NCI-H1105 treated with DMSO at 0.1 percent for 48 hours (cell line): ENCODE results near the gene FAM114A2.
"Not testable (repeated sequence)": the region's sequence is repeated elsewhere in the genome, so short reads cannot be mapped to it uniquely, and the experiment has no call there.

Experiments
- DNase-seq: peaks from one replicate; lab custom pipeline; 2025; lab: John Stamatoyannopoulos, UW

The FAM114A2 gene

DNA sequence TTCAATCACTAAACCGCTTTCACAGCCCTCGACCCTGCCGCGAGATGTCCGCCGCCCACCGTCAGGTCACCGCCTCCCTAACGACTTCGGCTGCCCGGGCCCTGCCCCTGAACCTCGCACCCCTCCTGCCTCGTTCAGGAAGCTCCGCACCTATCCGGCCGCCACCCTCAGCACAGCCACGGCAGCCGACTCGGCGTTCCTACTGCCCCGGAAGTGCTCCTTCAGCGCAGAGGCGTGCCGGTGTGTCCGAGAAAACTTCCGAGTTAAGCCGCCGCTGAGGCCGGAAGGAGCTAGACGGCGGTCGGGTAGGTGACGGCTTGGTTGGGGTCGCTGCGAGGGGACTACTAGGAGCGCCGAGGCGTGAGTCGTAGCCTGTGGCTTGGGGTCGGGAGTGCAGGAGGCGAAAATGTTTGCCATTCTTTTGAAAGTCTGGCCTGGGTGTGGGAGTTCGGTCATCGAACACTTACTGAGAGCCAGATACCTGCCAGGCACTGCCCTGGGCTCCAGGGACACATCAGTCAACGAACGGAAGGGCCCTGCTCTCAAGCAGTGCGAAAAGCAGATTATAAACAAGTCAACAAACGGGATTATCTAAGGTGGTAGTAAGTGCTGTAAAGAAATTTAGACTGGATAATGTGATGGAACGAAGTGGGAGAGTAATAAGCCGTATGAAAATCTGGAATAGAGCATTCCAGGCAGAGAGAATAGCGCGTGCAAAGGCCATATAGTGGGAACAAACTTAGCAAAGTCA is at the start of gene FAM114A2, which contains the start of gene MFAP3:
Gene FAM114A2, minus strand, starts transcription at position 204 of the 751 bp plus-strand sequence. CDS start 3,957 bp downstream, outside the sequence.
Gene MFAP3, plus strand, starts transcription at position 261 of the 751 bp plus-strand sequence. CDS start 10,756 bp downstream, outside the sequence.
- DNase-seq: peak; percentile 68

- peak; percentile 38 for DNase-seq
Measured at GRCh38 chr5:154087260-154087659, 48.5 kb upstream of the FAM114A2 start.

DNA sequence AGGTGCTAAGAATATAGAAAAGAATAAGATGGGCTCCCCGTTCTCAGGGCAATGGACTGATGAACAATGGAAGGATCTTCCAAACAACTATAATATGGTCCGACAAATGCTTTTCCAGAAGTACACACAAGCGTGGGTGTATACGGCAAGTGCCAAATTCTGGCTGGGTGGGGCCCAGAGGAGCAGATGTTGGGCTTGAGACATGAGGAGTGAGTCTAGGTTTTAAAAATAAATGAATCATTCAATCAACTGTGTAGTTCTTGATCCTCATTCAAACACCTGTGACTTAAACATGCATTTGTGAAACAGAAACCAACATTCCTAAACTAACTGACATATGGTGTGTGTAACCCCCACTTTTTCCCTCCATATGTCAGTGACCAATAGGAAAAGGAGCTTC is 47.9 kb upstream of the FAM114A2 start:
- DNase-seq: no peak

- DNase-seq: peak; percentile 12
Measured at GRCh38 chr5:154086146-154086545, 47.4 kb upstream of the FAM114A2 start.

GRCh38 chr5:154084062-154084639 is 45.4 kb upstream of the FAM114A2 start:
- no peak for DNase-seq

DNA sequence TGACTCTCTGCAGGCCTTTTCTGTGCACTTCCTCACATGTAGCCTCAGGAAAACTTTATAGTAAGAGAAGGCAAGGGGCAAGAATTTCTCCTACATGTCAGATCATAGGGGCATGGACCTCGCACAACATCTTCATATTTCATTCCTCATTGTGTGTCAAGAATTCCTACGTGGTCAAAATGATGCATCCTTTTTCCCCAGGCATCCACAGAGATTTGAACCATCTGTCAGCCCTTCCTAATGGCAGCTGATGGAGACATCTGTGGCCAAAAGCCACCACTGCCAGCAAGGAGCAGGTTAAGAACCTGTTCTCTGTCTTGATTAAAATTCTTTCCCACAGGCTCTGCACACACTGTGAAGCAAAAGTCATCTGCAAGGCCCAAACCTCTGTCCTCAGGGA is 42.5 kb upstream of the FAM114A2 start:
- DNase-seq: no peak

DNA sequence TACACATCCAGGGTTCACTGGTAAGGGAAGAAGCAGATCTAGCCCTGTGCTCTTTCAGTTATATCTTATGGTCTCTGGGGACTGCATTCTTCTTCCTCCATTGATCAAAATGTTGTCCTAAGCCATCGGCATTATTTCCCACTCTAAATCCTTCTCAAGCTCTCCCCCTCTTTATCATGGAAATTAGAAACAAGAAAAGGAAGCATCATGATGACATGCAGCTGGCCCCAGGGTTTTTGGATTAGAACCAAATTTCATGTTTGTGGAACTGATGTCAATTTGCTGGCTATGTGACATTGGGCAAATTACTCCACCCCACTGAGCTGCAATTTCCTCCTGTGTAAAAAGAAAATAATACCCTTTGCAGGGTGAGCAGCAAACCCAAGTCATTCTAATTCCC is 39.6 kb upstream of the FAM114A2 start:
- peak; percentile 72 for DNase-seq

DNA sequence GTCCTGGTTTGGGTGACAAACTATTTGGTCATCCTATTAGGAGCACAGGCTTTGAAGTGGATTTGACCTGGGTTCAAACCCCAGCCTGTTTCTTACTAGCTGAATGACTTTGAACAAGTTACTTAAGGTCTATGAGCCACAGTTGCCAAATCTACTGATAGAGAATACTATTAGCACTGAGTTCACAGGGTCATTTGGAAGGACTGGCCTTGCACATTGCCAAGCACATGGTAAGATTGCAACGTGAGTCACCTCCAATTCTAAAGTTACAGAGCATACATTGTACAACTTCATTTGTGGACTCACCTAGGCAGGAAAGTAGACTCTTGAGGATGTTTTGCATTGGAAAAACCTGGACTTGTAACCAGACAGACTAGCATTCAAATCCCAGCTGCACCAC is 39.0 kb upstream of the FAM114A2 start:
- DNase-seq: no peak

GRCh38 chr5:154076240-154076922 is 37.7 kb upstream of the FAM114A2 start:
- no peak for DNase-seq

DNA sequence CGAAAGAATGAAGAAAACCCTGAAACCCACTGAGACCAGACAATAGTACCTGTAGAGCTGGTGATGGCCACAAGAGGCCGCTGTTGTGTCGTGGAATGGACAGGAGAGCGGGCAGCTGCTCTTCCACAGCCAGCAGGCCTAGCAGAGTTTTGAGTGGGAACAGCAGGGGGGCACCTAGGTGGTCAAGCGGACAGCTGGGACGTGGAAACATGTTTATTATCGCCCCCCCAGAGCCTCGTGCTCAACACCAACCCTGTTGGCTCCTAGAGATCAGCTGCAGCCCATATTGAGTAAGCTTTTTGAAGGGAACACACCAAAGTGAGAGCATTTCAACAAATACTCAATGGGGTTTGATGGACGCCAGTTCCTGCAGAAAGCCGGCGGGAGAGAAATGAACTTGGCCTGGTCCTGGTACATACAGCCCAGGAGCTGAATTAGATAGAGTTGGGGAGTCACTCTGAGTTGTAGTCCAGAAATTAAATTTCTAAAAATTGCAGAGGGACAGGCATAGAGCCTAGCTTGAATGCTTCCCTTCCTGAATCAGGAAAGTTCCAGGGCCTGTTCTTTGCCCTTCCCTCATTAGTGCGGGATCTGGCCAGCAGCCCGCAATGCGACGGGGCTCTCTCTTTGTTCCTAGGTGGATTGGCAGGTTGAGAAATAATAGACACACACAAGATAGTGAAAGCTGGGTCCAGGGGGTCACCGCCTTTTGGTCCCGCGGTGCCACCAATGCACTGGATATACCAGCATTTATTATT is 33.9 kb upstream of the FAM114A2 start:
- DNase-seq: peak; percentile 40

GRCh38 chr5:154071799-154072413 is 33.2 kb upstream of the FAM114A2 start:
- no peak for DNase-seq

DNA sequence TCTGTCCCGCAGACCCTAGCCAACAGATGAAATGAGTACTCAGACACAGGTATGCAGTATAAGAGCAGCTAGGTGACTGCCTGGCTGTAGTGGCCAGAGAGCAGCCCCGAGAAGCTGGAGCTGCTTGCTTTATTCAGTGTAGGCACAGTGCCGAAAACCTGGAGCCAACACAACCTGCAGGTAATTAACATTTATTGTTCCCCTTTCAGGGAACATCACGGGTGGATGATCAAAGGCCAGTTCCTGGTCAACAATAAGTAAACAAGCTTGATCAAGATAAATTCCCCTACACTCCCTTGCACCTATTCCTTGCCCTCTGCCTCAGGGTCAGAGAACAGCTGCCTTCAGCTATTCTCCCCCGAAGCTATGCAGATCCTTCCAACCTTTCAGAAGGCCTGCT is 31.1 kb upstream of the FAM114A2 start:
- DNase-seq: not testable (repeated sequence)

DNA sequence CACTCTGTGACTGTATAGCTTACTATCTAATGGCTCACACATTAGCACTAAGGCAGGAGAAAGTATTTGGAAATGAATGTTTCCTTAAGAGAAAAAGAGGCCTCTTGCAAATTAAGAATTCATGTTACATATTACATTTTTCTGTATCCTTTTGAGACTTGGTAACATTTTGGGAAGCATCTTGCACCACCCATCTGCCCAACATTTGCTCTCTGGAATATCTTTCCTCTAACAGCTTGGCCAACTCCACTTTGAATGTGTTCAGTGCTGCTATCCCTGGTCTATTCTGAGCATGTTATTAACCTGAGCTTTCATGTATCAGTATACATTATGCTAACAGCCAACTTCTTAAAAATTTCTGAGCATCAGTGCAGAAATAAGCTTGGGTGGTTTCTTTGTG is 27.3 kb upstream of the FAM114A2 start:
- DNase-seq: no peak

DNA sequence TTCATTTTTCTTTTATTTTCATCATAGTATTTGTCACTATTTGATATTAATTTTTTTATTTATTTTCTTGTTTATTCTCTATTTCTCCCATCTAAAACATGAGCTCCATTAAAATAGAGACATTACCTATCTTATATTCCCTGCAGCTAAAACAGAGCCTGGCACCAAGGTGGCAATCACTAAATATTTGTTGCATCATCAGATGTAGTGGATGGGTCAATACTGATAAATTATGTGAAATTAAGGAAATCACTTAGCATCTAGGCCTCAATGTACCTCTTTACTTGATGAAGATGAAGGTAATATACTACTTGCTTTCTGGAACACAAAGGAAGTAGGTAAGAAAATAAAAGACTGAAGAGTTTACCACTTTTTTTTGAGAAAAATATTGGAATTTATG is 24.7 kb upstream of the FAM114A2 start:
- no peak for DNase-seq

- no peak for DNase-seq
Measured at GRCh38 chr5:154060606-154061005, 21.9 kb upstream of the FAM114A2 start.

- DNase-seq: no peak
Measured at GRCh38 chr5:154059583-154059982, 20.9 kb upstream of the FAM114A2 start.

GRCh38 chr5:154059039-154059430 is 20.3 kb upstream of the FAM114A2 start:
- no peak for DNase-seq

- DNase-seq: peak; percentile 62
Measured at GRCh38 chr5:154058055-154059038, 19.6 kb upstream of the FAM114A2 start.

- no peak for DNase-seq
Measured at GRCh38 chr5:154055201-154055600, 16.5 kb upstream of the FAM114A2 start.

DNA sequence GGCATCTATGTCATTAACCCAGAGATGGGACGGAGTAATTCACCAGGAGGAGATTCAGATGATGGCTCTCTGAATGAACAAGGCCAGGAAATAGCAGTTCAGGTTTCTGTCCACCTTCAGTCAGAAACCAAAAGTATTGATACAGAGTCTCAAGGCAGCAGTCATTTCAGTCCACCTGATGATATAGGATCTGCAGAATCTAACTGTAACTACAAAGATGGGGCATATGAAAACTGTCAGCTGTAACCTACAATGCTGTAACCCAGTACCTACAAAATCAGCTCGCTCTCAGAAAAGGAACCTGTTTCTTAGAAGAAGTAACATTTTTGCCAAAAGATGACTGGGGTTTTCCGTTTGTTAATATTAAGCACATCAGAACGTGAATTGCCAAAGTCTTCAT is 14.8 kb upstream of the FAM114A2 start:
- no peak for DNase-seq

GRCh38 chr5:154049636-154050035 is 10.9 kb upstream of the FAM114A2 start:
- no peak for DNase-seq
